ENCODE measurements around the gene WDPCP. TPM values are rescaled to one million over a fixed set of nuclear protein-coding genes. Genes with fewer than 3 reads are reported as not detected.
"Not testable (repeated sequence)": the region's sequence is repeated elsewhere in the genome, so short reads cannot be mapped to it uniquely, and the experiment has no call there.

Gene WDPCP
- total and polyA plus RNA-seq, 12 donors, result 2.7 to 14.6 (median 9.3) TPM

GRCh38 chr2:63159262-63159661 lies 429.0 kb downstream of the WDPCP start:
- DNase-seq, result no peak
- H3K4me1 ChIP-seq (replicated peaks in 1 of 2), result no peaks in the 10 kb centered on the region
- H3K4me3 ChIP-seq, result no peak overlapping the region
- intact Hi-C loops (cut with DNase I), result no loop called here
- peaks cover 0 to 3% (median 0%) of the 10 kb centered on the region in 3 donors for H3K9me3 ChIP-seq (replicated peaks in 1 of 3)
- H3K27me3 ChIP-seq, result no peaks in the 10 kb centered on the region
- no peaks in the 10 kb centered on the region for H3K36me3 ChIP-seq (replicated peaks in 1 of 2)
- no peak for TF ChIP-seq POLR2A (IDR thresholded peaks at IDR 0.05)
- TF ChIP-seq, protein P1, sequence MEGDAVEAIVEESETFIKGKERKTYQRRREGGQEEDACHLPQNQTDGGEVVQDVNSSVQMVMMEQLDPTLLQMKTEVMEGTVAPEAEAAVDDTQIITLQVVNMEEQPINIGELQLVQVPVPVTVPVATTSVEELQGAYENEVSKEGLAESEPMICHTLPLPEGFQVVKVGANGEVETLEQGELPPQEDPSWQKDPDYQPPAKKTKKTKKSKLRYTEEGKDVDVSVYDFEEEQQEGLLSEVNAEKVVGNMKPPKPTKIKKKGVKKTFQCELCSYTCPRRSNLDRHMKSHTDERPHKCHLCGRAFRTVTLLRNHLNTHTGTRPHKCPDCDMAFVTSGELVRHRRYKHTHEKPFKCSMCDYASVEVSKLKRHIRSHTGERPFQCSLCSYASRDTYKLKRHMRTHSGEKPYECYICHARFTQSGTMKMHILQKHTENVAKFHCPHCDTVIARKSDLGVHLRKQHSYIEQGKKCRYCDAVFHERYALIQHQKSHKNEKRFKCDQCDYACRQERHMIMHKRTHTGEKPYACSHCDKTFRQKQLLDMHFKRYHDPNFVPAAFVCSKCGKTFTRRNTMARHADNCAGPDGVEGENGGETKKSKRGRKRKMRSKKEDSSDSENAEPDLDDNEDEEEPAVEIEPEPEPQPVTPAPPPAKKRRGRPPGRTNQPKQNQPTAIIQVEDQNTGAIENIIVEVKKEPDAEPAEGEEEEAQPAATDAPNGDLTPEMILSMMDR (IDR thresholded peaks at IDR 0.05), result no peak
- H3K27ac ChIP-seq, result no peak overlapping the region
- WGBS, 4 donors, result 97 to 100% (median 99%) methylated on average over 1 of the region's 1 CpG

- H3K36me3 ChIP-seq (replicated peaks in 1 of 2); H3K27me3 ChIP-seq; H3K27ac ChIP-seq; DNase-seq; H3K4me1 ChIP-seq (replicated peaks in 1 of 2); H3K4me3 ChIP-seq; H3K9me3 ChIP-seq (replicated peaks in 1 of 3); intact Hi-C loops (cut with DNase I): not testable (repeated sequence)
Observed at GRCh38 chr2:63136683-63137082, 451.6 kb downstream of the WDPCP start.

DNA sequence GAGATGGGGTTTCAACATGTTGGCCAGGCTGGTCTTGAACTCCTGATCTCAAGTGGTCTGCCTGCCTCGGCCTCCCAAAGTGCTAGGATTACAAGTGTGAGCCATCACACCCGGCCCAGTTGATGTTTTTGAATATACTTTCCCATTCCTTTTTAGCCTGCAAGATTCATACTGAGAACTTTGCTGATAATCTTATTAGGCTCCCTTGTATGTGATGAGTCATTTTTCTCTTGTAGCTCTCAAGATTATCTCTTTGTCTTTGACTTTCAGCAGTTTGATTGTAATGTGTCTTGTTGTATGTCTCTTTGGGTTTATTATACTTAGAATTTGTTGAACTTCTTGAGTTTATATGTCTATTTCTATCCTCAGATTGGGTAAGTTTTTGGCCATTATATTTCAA lies 456.3 kb downstream of the WDPCP start:
- no peaks in the 10 kb centered on the region for H3K27me3 ChIP-seq
- no peak overlapping the region for H3K4me3 ChIP-seq
- TF ChIP-seq POLR2A (IDR thresholded peaks at IDR 0.05), result no peak
- TF ChIP-seq, protein P1 (IDR thresholded peaks at IDR 0.05), result no peak
- DNase-seq, result no peak
- no peak overlapping the region for H3K27ac ChIP-seq
- WGBS, 4 donors, result 93 to 100% (median 98%) methylated on average over 2 of the region's 2 CpGs
- no peaks in the 10 kb centered on the region for H3K4me1 ChIP-seq (replicated peaks in 1 of 2)
- intact Hi-C loops (cut with DNase I), result no loop called here
- peaks cover 0 to 4% of the 10 kb centered on the region in 2 donors for H3K36me3 ChIP-seq (replicated peaks in 1 of 2)
- peaks cover 0 to 5% (median 0%) of the 10 kb centered on the region in 3 donors for H3K9me3 ChIP-seq (replicated peaks in 1 of 3)

DNA sequence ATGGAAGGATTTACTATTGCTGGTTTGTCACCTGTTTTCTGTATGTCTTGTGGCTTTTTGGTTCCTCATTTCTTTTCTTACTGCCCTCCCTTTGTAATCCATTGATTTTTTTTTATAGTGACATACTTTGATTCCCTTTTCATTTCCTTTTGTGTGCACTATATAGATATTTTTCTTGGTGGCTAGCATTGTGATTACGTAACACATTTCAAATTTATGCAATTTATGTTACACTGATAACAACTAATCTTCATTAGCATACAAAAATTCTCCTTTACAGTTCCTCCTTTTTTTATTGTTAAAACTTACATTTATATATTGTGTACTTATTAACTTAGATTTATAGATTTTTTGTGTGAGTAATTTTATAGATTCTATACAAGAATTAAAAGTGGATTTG lies 457.1 kb downstream of the WDPCP start:
- H3K9me3 ChIP-seq (replicated peaks in 1 of 3), result peaks cover 0 to 5% (median 0%) of the 10 kb centered on the region in 3 donors

DNA sequence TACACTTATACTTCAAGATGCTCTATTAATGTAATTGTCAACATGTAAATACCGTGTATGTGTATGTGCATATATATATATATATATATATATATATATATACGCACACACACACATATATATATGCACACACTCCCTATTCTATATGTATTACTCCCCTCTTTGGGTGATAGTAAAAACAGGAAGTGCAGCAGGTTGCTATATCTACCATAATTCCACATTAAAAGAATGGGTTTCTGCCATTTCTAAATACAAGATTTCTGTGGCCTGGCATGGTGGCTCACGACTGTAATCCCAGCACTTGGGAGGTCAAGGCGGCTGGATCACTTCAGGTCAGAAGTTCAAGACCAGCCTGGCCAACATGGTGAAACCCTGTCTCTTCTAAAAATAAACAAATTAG lies 460.7 kb downstream of the WDPCP start:
- intact Hi-C loops (cut with DNase I), result no loop called here
- Histone ChIP-seq H3K4me3 (no peak overlapping the region), H3K4me1 (replicated peaks in 1 of 2) (no peaks in the 10 kb centered on the region), H3K27me3 (no peaks in the 10 kb centered on the region), H3K36me3 (replicated peaks in 1 of 2) (no peaks in the 10 kb centered on the region), H3K27ac (no peak overlapping the region), H3K9me3 (replicated peaks in 1 of 3) (peaks cover 0 to 2% (median 0%) of the 10 kb centered on the region in 3 donors)
- 84 to 92% (median 85%) methylated on average over 4 of the region's 4 CpGs for WGBS, 4 donors
- no peak for DNase-seq
- TF ChIP-seq, protein P1 (IDR thresholded peaks at IDR 0.05), result no peak

More for the DNA sequence above, 457.1 kb downstream of the WDPCP start:
- DNase-seq, result no peak
- H3K36me3 ChIP-seq (replicated peaks in 1 of 2), result peaks cover 0 to 4% of the 10 kb centered on the region in 2 donors
- WGBS, 4 donors, result 77 to 95% (median 90%) methylated on average over 1 of the region's 1 CpG
- intact Hi-C loops (cut with DNase I), result no loop called here
- no peaks in the 10 kb centered on the region for H3K4me1 ChIP-seq (replicated peaks in 1 of 2)
- TF ChIP-seq, protein P1 (IDR thresholded peaks at IDR 0.05), result no peak
- no peak for TF ChIP-seq POLR2A (IDR thresholded peaks at IDR 0.05)
- H3K4me3 ChIP-seq, result no peak overlapping the region
- H3K27me3 ChIP-seq, result no peaks in the 10 kb centered on the region
- no peak overlapping the region for H3K27ac ChIP-seq
